ENCODE data around the gene RASA3. TPM values are rescaled to one million over a fixed set of nuclear protein-coding genes. Genes with fewer than 3 reads are reported as not detected.

Gene RASA3
- total and polyA plus RNA-seq, 2 of the 4 experiments (the other 2 are of a cell fraction): 21.0 to 31.4 TPM

- ATAC-seq (ENCODE audit: low read depth) (peak; percentile 94), DNase-seq (peak; percentile 93)
- H3K23ac ChIP-seq (ENCODE audit: low read depth, low read length): no peak overlapping the region
- peak overlapping the region; percentile 66; the same call in 1 of the 2 replicates for H4K91ac ChIP-seq (ENCODE audit: insufficient read depth, low read depth, low read length)
- ChIA-PET CTCF (interaction anchor here (1.1 kb wide), 1 partner anchor 8 kb away, joined by 3 read pairs; no protein-coding TSS in a partner anchor), POLR2A (ENCODE audit: unreplicated experiment) (interaction anchor here (0.6 kb wide), 1 partner anchor 34 kb away, joined by 3 read pairs; no protein-coding TSS in a partner anchor)
- intact Hi-C loops (cut with micrococcal nuclease) (no loop called here), in situ Hi-C loops (cut with MboI; ENCODE audit: low sequenced_read_pairs) (no loop called here), dilution Hi-C loops (cut with HindIII; ENCODE audit: low sequenced_read_pairs, unreplicated experiment) (no loop called here)
- no TSS peak for BruUV-seq (replicated peaks)
- H3K79me1 ChIP-seq (ENCODE audit: low read depth in 1 of 2, low read length in 2 of 2): peaks cover 2 to 71% of the 10 kb centered on the region in 2 experiments; a peak in 3 of 4 replicates
- peaks cover 36% of the 10 kb centered on the region for H3K4me1 ChIP-seq (ENCODE audit: control insufficient read depth, insufficient read depth, low read length)
- H2BK20ac ChIP-seq (ENCODE audit: low read depth, low read length): no peak overlapping the region
- H3K9me3 ChIP-seq (ENCODE audit: control insufficient read depth, insufficient read depth, low read length): no peaks in the 10 kb centered on the region
- 0 out of 4 replicates have a peak overlapping the region, but pooled peaks of 1 of the 2 experiments have one; percentile 34 for H4K8ac ChIP-seq (ENCODE audit: low read depth in 2 of 2, low read length in 2 of 2)
- no peak overlapping the region for H4K5ac ChIP-seq (ENCODE audit: low read depth, low read length)
- H3K4me2 ChIP-seq (ENCODE audit: low read depth, low read length): no peak overlapping the region
- peaks cover 9% of the 10 kb centered on the region for H3K36me3 ChIP-seq (ENCODE audit: control insufficient read depth, insufficient read depth, low read length)
- peak overlapping the region; percentile 7; the same call in 1 of the 2 replicates for H3K27ac ChIP-seq (ENCODE audit: insufficient read depth, low read length)
- no peak overlapping the region for H3K18ac ChIP-seq (ENCODE audit: low read depth, low read length)
- H3K14ac ChIP-seq (replicated peaks; ENCODE audit: low read depth, low read length): no peak overlapping the region; the same call in 1 of the 2 replicates
- peaks cover 14% of the 10 kb centered on the region for H3K9me1 ChIP-seq (ENCODE audit: insufficient read depth, low read length)
- H3K9ac ChIP-seq (ENCODE audit: low read depth, low read length): no peak overlapping the region
- WGBS, 2 experiments (ENCODE audit: extremely low coverage in 2 of 2, insufficient read length in 1 of 2): no CpG with 5 or more reads among the region's 15 CpGs
- peak overlapping the region; percentile 72; the same call in 1 of the 2 replicates for H3K4ac ChIP-seq (ENCODE audit: low read depth, low read length)
- peaks cover 85% of the 10 kb centered on the region for H4K20me1 ChIP-seq (ENCODE audit: insufficient read depth, low read length)
- H3K27me3 ChIP-seq (ENCODE audit: control insufficient read depth, insufficient read depth, low read length): no peaks in the 10 kb centered on the region
- H2AK9ac ChIP-seq (replicated peaks; ENCODE audit: low read depth, low read length, poor library complexity): peak overlapping the region; percentile 90
- H3K56ac ChIP-seq (ENCODE audit: extremely low read depth, insufficient read depth, low read length): no peak overlapping the region
- H2BK15ac ChIP-seq (ENCODE audit: low read depth, low read length): no peak overlapping the region; the same call in 2 of the 3 replicates
- H2BK5ac ChIP-seq (ENCODE audit: low read depth, low read length, poor library complexity, severe bottlenecking): peak overlapping the region; percentile 6
- peak overlapping the region; percentile 81 for H2AFZ ChIP-seq (replicated peaks; ENCODE audit: low read length, poor library complexity)
- no peak overlapping the region for H2AK5ac ChIP-seq (ENCODE audit: low read depth, low read length)
- no peak overlapping the region for H3K4me3 ChIP-seq (ENCODE audit: insufficient read depth, low read depth, low read length)
- no peak overlapping the region; the same call in 1 of the 2 replicates for H2BK120ac ChIP-seq (ENCODE audit: low read depth, low read length)
- TF ChIP-seq BHLHE40 (IDR thresholded peaks at IDR 0.05; ENCODE audit: low read depth, low read length): peak; percentile 52
- no peak for TF ChIP-seq RFX5 (IDR thresholded peaks at IDR 0.05; ENCODE audit: low read depth, low read length)
- TF ChIP-seq CTCF (conservative IDR thresholded peaks at IDR 0.05; ENCODE audit: low read depth, low read length): no peak
- TF ChIP-seq USF2 (IDR thresholded peaks at IDR 0.05; ENCODE audit: low read depth, low read length): peak; percentile 61
- TF ChIP-seq MXI1 (IDR thresholded peaks at IDR 0.05; ENCODE audit: borderline replicate concordance, low read depth, low read length): peak; percentile 32; the same call in 1 of the 2 replicates
- TF ChIP-seq POLR2A (IDR thresholded peaks at IDR 0.05; ENCODE audit: low read depth, low read length): peak; percentile 58; the same call in 1 of the 2 replicates
- TF ChIP-seq NFE2L2 (IDR thresholded peaks at IDR 0.05; ENCODE audit: low read depth, low read length): peak; percentile 67; the same call in 1 of the 2 replicates
- no peak for TF ChIP-seq CEBPB (IDR thresholded peaks at IDR 0.05; ENCODE audit: low read depth, low read length)
- peak; percentile 83 for TF ChIP-seq MAZ (IDR thresholded peaks at IDR 0.05; ENCODE audit: borderline replicate concordance, low read depth, low read length)
- peak; percentile 64 for TF ChIP-seq FOS (IDR thresholded peaks at IDR 0.05; ENCODE audit: low read depth, low read length)
- no peak for TF ChIP-seq ELK1 (IDR thresholded peaks at IDR 0.05; ENCODE audit: borderline replicate concordance, low read depth, low read length)
- no peak for TF ChIP-seq CHD1 (IDR thresholded peaks at IDR 0.05; ENCODE audit: low read depth, low read length)
- peak; percentile 15; the same call in 1 of the 2 replicates for TF ChIP-seq SMC3 (IDR thresholded peaks at IDR 0.05; ENCODE audit: low read depth, low read length)
- peak; percentile 39 for TF ChIP-seq RAD21 (IDR thresholded peaks at IDR 0.05; ENCODE audit: low read length)
- no peak for TF ChIP-seq RCOR1 (IDR thresholded peaks at IDR 0.05; ENCODE audit: insufficient replicate concordance, low read length)
Measured at GRCh38 chr13:114099191-114099590, 33.2 kb downstream of the RASA3 start.

Measured in IMR-90 (cell line).